Thyroid gland (tissue), 4 donors: ENCODE measurements around the gene FDXR. TPM values are rescaled to one million over a fixed set of nuclear protein-coding genes. Genes with fewer than 3 reads are reported as not detected.

Experiments used
- DNase-seq, 2 donors: peaks; one replicate each; pipeline ENCODE4 v3.0.0-alpha.2; 2019
- H3K27ac ChIP-seq, 3 donors: fragments of 200-600 bp; sonication (generic); 1 replicate in 2 of 3; 2 replicates in 1 of 3; pipeline ENCODE4 v1.5.1; 2016 to 2019; ENCODE audit warnings: mild to moderate bottlenecking in 1 of 3, moderate library complexity in 1 of 3
- H3K27me3 ChIP-seq: fragments of 200-600 bp; sonication (generic); one replicate; pipeline ENCODE4 v1.5.1; 2019
- H3K36me3 ChIP-seq, 2 donors: fragments of 200-600 bp; sonication (generic); one replicate each; pipeline ENCODE4 v1.5.1; 2016 to 2019
- H3K4me1 ChIP-seq, 2 donors: fragments of 200-600 bp; sonication (generic); one replicate each; pipeline ENCODE4 v1.5.1; 2017 to 2019
- H3K4me3 ChIP-seq, 3 donors: fragments of 200-600 bp; sonication (generic); replicated peaks in 1 of 3; 1 replicate in 2 of 3; 2 replicates in 1 of 3; pipeline ENCODE4 v1.5.1; 2016; ENCODE audit warnings: mild to moderate bottlenecking in 1 of 3
- H3K9me3 ChIP-seq: fragments of 200-600 bp; sonication (generic); one replicate; pipeline ENCODE4 v1.5.1; 2017
- CTCF ChIP-seq, 6 experiments: fragments of 200-600 bp in 3 of 6; fragments of 450-650 bp in 3 of 6; sonication (generic) in 3 of 6; IDR thresholded peaks; one replicate each; pipeline ENCODE4 v1.5.1; 2016 to 2019; ENCODE audit warnings: antibody characterized with exemption in 6 of 6, mild to moderate bottlenecking in 2 of 6, inconsistent platforms in 1 of 6, moderate library complexity in 1 of 6
- POLR2A ChIP-seq, 2 donors: fragments of 450-650 bp; IDR thresholded peaks; one replicate each; pipeline ENCODE4 v1.6.1; 2017; ENCODE audit warnings: antibody characterized with exemption in 2 of 2, mild to moderate bottlenecking in 2 of 2, moderate library complexity in 1 of 2
- WGBS, 2 donors: methylation state at CpG; one replicate each; pipeline ENCODE4 v1.1.5; 2017; 5-methylcytosine and 5-hydroxymethylcytosine counted together
- intact Hi-C: fragments of 100-400 bp; cut with DNase I; formaldehyde crosslinking; loops from one replicate; pipeline ENCODE4 v1.15.1; 2023
- total RNA-seq, 4 donors: library from RNA; depleted of rRNA; stranded (reverse); fragments of >200 nt; gene quantifications; one replicate each; pipeline ENCODE4 v1.2.3, GENCODE V29; 2016

The FDXR gene
- total RNA-seq, 4 donors from 2014 or later, result 5.9 to 18.6 (median 10.2) TPM

GRCh38 chr17:74875155-74875976 lies 2.6 kb upstream of the FDXR start:
- Histone ChIP-seq H3K27ac (no peak overlapping the region), H3K27me3 (no peaks in the 10 kb centered on the region), H3K4me3 (no peak overlapping the region), H3K4me1 (peaks cover 21 to 42% of the 10 kb centered on the region in 2 donors), H3K9me3 (no peaks in the 10 kb centered on the region), H3K36me3 (no peaks in the 10 kb centered on the region)
- TF ChIP-seq POLR2A (IDR thresholded peaks at IDR 0.05) (no peak), CTCF (IDR thresholded peaks at IDR 0.05) (no peak)
- WGBS, 2 donors, result 56 to 81% methylated on average over 4 to 5 of the region's 5 CpGs
- DNase-seq, result no peak
- intact Hi-C loops, result no loop called here

- no peaks in the 10 kb centered on the region for H3K36me3 ChIP-seq
- intact Hi-C loops, result no loop called here
- no peak overlapping the region for H3K4me3 ChIP-seq
- 94 to 97% methylated on average over 5 of the region's 5 CpGs for WGBS, 2 donors
- no peaks in the 10 kb centered on the region for H3K9me3 ChIP-seq
- TF ChIP-seq POLR2A (IDR thresholded peaks at IDR 0.05), result no peak
- no peak for TF ChIP-seq CTCF (IDR thresholded peaks at IDR 0.05)
- peaks cover 21 to 42% of the 10 kb centered on the region in 2 donors for H3K4me1 ChIP-seq
- DNase-seq, result no peak
- H3K27ac ChIP-seq, result no peak overlapping the region
- no peaks in the 10 kb centered on the region for H3K27me3 ChIP-seq
These were observed 1.8 kb upstream of the FDXR start for GRCh38 chr17:74874615-74875037.

DNA sequence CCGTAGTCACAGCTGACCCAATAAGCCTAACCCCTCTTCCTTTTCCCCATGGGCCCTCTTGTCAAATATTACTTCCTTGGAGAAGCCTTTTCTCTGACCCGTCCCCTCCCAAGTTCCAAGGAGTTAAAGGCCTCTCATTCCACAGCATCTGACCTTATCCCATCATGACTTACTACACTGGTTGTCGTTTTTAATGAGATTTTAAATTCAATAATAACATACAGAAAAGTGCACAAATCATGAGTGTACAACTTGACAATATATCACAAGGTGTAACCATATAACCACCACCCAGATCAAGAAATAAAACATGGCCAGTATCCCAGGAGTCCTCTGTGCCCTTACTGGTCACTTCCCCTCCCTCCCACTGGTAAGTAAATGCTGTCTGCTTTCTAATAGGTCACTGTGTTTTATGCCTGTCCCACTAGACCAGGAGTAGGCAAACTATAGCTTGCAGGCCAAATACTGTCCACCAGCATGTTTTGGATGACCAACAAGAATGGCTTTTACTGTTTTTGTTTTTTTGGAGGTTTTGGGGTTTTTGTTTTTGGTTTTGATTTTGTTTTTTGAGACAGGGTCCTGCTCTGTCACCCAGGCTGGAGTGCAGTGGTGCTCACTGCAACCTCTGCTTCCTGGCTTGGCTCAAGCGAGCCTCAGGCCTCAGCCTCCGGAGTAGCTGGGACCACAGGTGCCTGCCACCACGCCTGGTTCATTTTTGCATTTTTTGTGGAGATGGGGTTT lies 1.2 kb upstream of the FDXR start:
- 65 to 70% methylated on average over 6 of the region's 6 CpGs for WGBS, 2 donors

GRCh38 chr17:74873037-74873873 lies 461 bp upstream of the FDXR start:
- WGBS, 2 donors, result 0 to 1% methylated on average over 34 to 35 of the region's 55 CpGs
- Histone ChIP-seq H3K4me1 (peaks cover 17 to 37% of the 10 kb centered on the region in 2 donors), H3K27me3 (no peaks in the 10 kb centered on the region), H3K9me3 (no peaks in the 10 kb centered on the region), H3K36me3 (no peaks in the 10 kb centered on the region), H3K27ac (peak overlapping the region; percentile 83 to 88 (median 86)), H3K4me3 (peak overlapping the region in 2 of 3 donors; percentile 48 to 82)
- DNase-seq, result peak; percentile 99 to 100
- TF ChIP-seq CTCF (IDR thresholded peaks at IDR 0.05) (no peak), POLR2A (IDR thresholded peaks at IDR 0.05) (peak; percentile 90 to 92)
- intact Hi-C loops, result no loop called here

More for the DNA sequence above, 1.2 kb upstream of the FDXR start:
- no peaks in the 10 kb centered on the region for H3K27me3 ChIP-seq
- intact Hi-C loops, result no loop called here
- peak overlapping the region in 2 of 3 donors; percentile 83 to 86 for H3K27ac ChIP-seq
- TF ChIP-seq CTCF (IDR thresholded peaks at IDR 0.05) (no peak), POLR2A (IDR thresholded peaks at IDR 0.05) (no peak)
- H3K9me3 ChIP-seq, result no peaks in the 10 kb centered on the region
- H3K4me3 ChIP-seq, result peak overlapping the region in 1 of 3 donors; percentile 48
- H3K36me3 ChIP-seq, result no peaks in the 10 kb centered on the region
- no peak for DNase-seq
- peaks cover 21 to 42% of the 10 kb centered on the region in 2 donors for H3K4me1 ChIP-seq
